PC-3 (cell line): ENCODE results near the gene NASP. TPM values are rescaled to one million over a fixed set of nuclear protein-coding genes. Genes with fewer than 3 reads are reported as not detected.

Experiments used
- ATAC-seq: fragments of 200-7000 bp; cut with Tn5 transposase; 2 replicates; pipeline ENCODE4 v1.9.1; 2020; ENCODE audit warnings: mild to moderate bottlenecking, moderate library complexity
- BruUV-seq: library from RNA; stranded (reverse); fragments of 400-500 nt; replicated peaks from 2 replicates; lab custom pipeline; 2021; lab: Mats Ljungman, UMichigan
- CTCF ChIA-PET: fragments of 300-600 bp; sonication (Branson Sonifier 250); formaldehyde crosslinking; loops from one replicate; lab custom pipeline; 2022; ENCODE audit warnings: antibody characterized with exemption; lab: Charles Lee
- POLR2A ChIA-PET: fragments of 300-600 bp; sonication (Branson Sonifier 250); formaldehyde crosslinking; loops from one replicate; lab custom pipeline; 2022; ENCODE audit warnings: antibody characterized with exemption; ENCODE audit not compliant: unreplicated experiment; lab: Charles Lee
- DNase-seq: peaks from one replicate; pipeline ENCODE4 v3.0.0-alpha.2; 2015
- H2AFZ ChIP-seq: fragments of 300-600 bp; sonication (generic); 2 replicates; pipeline ENCODE4 v1.6.0; 2016; ENCODE audit warnings: antibody characterized with exemption, low read length
- H3F3A ChIP-seq: fragments of 300-600 bp; sonication (generic); one replicate; pipeline ENCODE4 v1.6.0; 2017; ENCODE audit warnings: antibody characterized with exemption, low read length, control low read depth, mild to moderate bottlenecking; ENCODE audit not compliant: unreplicated experiment
- H3K27ac ChIP-seq: fragments of 300-600 bp; sonication (generic); 2 replicates; pipeline ENCODE4 v1.5.1; 2016; ENCODE audit warnings: mild to moderate bottlenecking, low read length
- H3K27me3 ChIP-seq: fragments of 300-600 bp; sonication (generic); 2 replicates; pipeline ENCODE4 v1.6.1; 2016; ENCODE audit warnings: low read length, mixed read lengths
- H3K36me3 ChIP-seq: fragments of 300-600 bp; sonication (generic); 2 replicates; pipeline ENCODE4 v1.6.1; 2016; ENCODE audit warnings: low read depth, mixed run types, low read length, mixed read lengths
- H3K4me1 ChIP-seq: fragments of 300-600 bp; sonication (generic); 2 replicates; pipeline ENCODE4 v1.5.1; 2016; ENCODE audit warnings: low read length; ENCODE audit not compliant: insufficient read depth
- H3K4me2 ChIP-seq: fragments of 300-600 bp; sonication (generic); 2 replicates; pipeline ENCODE4 v1.6.0; 2016; ENCODE audit warnings: low read length
- H3K4me3 ChIP-seq: fragments of 300-600 bp; sonication (generic); 2 replicates; pipeline ENCODE4 v1.5.1; 2016; ENCODE audit warnings: mild to moderate bottlenecking, low read length, mixed read lengths
- H3K79me2 ChIP-seq: fragments of 300-600 bp; sonication (generic); 2 replicates; pipeline ENCODE4 v1.6.1; 2017; ENCODE audit warnings: low read length, mixed read lengths
- H3K9ac ChIP-seq: fragments of 300-600 bp; sonication (generic); 2 replicates; pipeline ENCODE4 v1.6.0; 2016; ENCODE audit warnings: mild to moderate bottlenecking, low read length
- H3K9me2 ChIP-seq: fragments of 300-600 bp; sonication (generic); replicated peaks from 2 replicates; pipeline ENCODE4 v1.6.1; 2016; ENCODE audit warnings: mixed run types, low read length, mixed read lengths
- H3K9me3 ChIP-seq: fragments of 300-600 bp; sonication (generic); 2 replicates; pipeline ENCODE4 v1.6.1; 2016; ENCODE audit warnings: low read length, mixed read lengths
- H4K20me1 ChIP-seq: fragments of 300-600 bp; sonication (generic); 2 replicates; pipeline ENCODE4 v1.6.1; 2016; ENCODE audit warnings: low read length, mixed read lengths
- CTCF ChIP-seq: fragments of 300-600 bp; sonication (generic); conservative IDR thresholded peaks from 2 replicates; pipeline ENCODE4 v1.5.1; 2017; ENCODE audit warnings: antibody characterized with exemption, low read depth, mild to moderate bottlenecking, low read length
- EZH2 ChIP-seq: fragments of 300-600 bp; sonication (generic); IDR thresholded peaks from one replicate; pipeline ENCODE4 v1.6.1; 2017; ENCODE audit warnings: antibody characterized with exemption, mild to moderate bottlenecking, low read length; ENCODE audit not compliant: unreplicated experiment
- EZH2phosphoT487 ChIP-seq: fragments of 300-600 bp; sonication (generic); IDR thresholded peaks from 2 replicates; pipeline ENCODE4 v1.6.1; 2018; ENCODE audit warnings: mild to moderate bottlenecking, antibody characterized with exemption, low read length, borderline replicate concordance
- intact Hi-C: fragments of 100-400 bp; cut with micrococcal nuclease; formaldehyde crosslinking; loops from 2 replicates; pipeline ENCODE4 v1.9.0; 2023
- total RNA-seq: library from RNA; depleted of rRNA; stranded (reverse); fragments of >200 nt; gene quantifications from 2 replicates; pipeline ENCODE4 v1.2.3, GENCODE V29; 2014

Gene NASP
- total RNA-seq, 1 experiment from 2014 or later: 119 TPM

GRCh38 chr1:45643321-45643720 lies 59.5 kb downstream of the NASP start:
- POLR2A ChIA-PET: no interaction called here
- TF ChIP-seq CTCF: no peak
- no peak for TF ChIP-seq EZH2phosphoT487
- TF ChIP-seq EZH2: no peak
- H3F3A ChIP-seq: peaks cover 6% of the 10 kb centered on the region
- no peak overlapping the region for H3K9ac ChIP-seq
- H3K27ac ChIP-seq: no peak overlapping the region
- H3K4me2 ChIP-seq: no peak overlapping the region
- H3K9me3 ChIP-seq: no peaks in the 10 kb centered on the region
- H3K9me2 ChIP-seq: no peaks in the 10 kb centered on the region
- no peak overlapping the region for H2AFZ ChIP-seq
- intact Hi-C loops: loop anchor here (5.0 kb wide), 2 partner anchors 44 to 159 kb away; partner anchors contain the start of genes GPBP1L1, MAST2 and TMEM69
- peaks cover 45% of the 10 kb centered on the region for H3K36me3 ChIP-seq
- DNase-seq (no peak), ATAC-seq (no peak)
- H4K20me1 ChIP-seq: no peaks in the 10 kb centered on the region
- no peaks in the 10 kb centered on the region for H3K4me1 ChIP-seq
- H3K79me2 ChIP-seq: no peaks in the 10 kb centered on the region; the same call in 1 of the 2 replicates
- H3K4me3 ChIP-seq: no peak overlapping the region
- CTCF ChIA-PET: no interaction called here
- no peaks in the 10 kb centered on the region for H3K27me3 ChIP-seq
- BruUV-seq: no TSS peak

GRCh38 chr1:45643978-45644377 lies 60.1 kb downstream of the NASP start:
- BruUV-seq: no TSS peak
- peak; percentile 43 for DNase-seq
- intact Hi-C loops: loop anchor here (1.0 to 5.0 kb wide), 3 partner anchors 43 to 237 kb away; partner anchors contain the start of genes GPBP1L1, MAST2 and TMEM69

More at GRCh38 chr1:45643978-45644377, 60.1 kb downstream of the NASP start:
- Histone ChIP-seq H3K79me2 (no peaks in the 10 kb centered on the region; the same call in 1 of the 2 replicates), H4K20me1 (no peaks in the 10 kb centered on the region), H2AFZ (no peak overlapping the region), H3K27me3 (no peaks in the 10 kb centered on the region), H3K4me1 (no peaks in the 10 kb centered on the region), H3K36me3 (peaks cover 43% of the 10 kb centered on the region), H3F3A (peaks cover 6% of the 10 kb centered on the region), H3K4me3 (no peak overlapping the region), H3K9me3 (no peaks in the 10 kb centered on the region), H3K9ac (no peak overlapping the region), H3K9me2 (no peaks in the 10 kb centered on the region), H3K27ac (no peak overlapping the region), H3K4me2 (no peak overlapping the region)
- ChIA-PET CTCF (no interaction called here), POLR2A (interaction anchor here (0.6 kb wide), 3 partner anchors 41 to 177 kb away, joined by 6 to 21 read pairs (median 9); no protein-coding TSS in a partner anchor)
- no peak for TF ChIP-seq EZH2
- TF ChIP-seq CTCF: peak; percentile 52
- ATAC-seq: peak; percentile 95
